HG03097 (cell line): ENCODE measurements around the gene LRRIQ1.
"Not testable (repeated sequence)": the region's sequence is repeated elsewhere in the genome, so short reads cannot be mapped to it uniquely, and the experiment has no call there.

Experiments used
- ATAC-seq: cut with Tn5 transposase; IDR thresholded peaks from one replicate; pipeline ENCODE4 v1.9.1; 2021; ENCODE audit not compliant: unreplicated experiment, low FRiP score

LRRIQ1 gene, protein sequence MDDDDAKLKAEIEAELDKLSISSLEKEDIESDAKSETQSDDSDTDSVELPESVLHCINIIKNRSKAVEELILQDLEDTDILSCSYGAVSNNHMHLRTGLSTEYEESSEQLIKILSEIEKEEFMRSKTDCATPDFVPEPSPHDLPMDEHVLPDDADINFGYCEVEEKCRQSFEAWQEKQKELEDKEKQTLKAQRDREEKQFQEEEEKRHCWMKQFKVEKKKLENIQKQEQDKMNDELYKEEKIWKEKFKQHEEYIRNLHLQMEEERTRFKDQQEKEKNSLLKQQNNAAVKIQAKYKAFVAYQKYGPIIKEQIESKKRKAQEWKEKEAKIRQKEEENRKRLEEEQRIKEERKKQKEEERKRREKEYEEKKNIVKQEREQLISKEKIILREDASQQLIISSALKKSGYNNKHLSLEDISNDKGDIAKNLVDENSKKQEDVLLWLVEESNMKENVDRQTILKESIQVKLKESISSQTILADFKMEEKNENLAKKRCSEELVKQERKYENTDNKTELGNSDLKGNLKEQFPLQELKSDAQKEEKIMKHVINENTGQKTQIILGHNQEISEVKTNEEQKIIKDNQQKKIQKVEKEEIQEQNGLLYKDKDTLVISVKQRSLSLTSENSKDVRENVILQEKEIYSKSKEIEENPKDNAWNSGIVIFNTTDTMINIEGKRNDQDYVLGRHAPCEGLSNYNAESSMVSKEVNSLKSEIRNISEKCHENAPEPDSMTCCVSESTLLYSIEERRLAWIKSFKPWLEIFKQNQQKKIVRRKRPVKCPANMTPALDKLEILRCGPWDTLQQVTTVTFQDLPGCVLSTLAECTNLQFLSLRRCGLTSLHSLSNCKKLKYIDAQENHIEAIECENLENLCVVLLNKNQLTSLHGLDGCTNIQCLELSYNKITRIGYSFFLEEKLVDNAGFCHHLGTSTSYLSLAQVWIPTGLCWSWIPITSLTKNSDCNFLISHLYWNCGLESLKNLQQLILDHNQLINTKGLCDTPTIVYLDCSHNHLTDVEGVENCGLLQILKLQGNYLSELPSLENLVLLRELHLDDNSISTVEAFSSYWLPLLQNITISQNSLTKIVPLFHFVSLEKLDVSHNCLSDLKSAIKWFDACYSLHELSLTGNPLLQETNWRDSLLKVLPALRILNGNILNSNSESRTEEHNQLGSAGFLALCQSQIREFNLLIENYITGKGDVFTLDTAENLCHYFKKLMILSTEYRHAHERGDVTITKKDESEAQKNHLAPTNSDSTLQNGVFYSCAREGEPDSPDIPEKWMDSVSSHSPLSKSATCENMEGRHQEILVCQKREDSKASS (N-terminal part only)

GRCh38 chr12:85036234-85036707, at the start of gene LRRIQ1, which contains the start of gene TSPAN19:
TSS of gene LRRIQ1 (plus strand) at chr12:85036351. CDS start at chr12:85038177, 1,826 bp downstream.
TSS of gene TSPAN19 (minus strand) at chr12:85036277. CDS start at chr12:85029946, 6,331 bp downstream.
- peak; percentile 96 for ATAC-seq

DNA sequence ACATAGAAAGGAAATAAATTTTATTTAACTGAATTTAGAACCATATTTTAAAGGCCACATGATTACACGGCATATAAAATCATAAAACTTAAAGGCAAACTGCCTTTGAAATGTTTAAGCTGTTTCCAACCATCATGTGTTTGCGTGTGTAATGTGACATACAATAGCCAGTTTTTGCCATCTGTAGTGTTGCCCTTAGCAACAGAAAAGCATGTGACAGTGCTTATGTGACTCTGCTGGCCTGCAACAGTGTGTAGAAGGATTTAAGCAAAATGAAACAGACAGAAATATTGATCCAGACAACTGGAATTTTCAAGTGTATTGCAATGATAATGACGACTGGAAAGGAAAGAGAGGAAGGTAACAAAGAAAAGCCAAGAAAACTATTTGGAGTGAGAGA, 49.6 kb upstream of the LRRIQ1 start:
- no peak for ATAC-seq

DNA sequence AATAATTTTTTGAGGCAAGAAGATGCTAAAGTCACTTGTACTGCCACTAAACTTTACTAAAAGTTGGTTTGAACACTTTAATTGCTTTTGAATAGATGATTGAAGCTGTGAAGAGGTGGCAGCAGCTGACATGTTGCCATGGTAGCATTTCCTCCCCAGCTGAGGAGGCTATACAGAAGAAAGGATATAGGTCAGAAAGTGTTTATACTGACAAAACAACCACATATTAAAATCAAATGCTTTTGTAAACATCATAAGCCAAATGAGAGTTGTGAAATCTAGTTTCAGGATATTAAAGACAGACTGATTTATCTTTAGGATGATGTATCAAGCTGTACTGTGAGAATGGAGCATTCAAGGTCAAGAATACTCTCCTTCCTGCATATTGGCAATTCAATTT, 41.7 kb upstream of the LRRIQ1 start:
- no peak for ATAC-seq

DNA sequence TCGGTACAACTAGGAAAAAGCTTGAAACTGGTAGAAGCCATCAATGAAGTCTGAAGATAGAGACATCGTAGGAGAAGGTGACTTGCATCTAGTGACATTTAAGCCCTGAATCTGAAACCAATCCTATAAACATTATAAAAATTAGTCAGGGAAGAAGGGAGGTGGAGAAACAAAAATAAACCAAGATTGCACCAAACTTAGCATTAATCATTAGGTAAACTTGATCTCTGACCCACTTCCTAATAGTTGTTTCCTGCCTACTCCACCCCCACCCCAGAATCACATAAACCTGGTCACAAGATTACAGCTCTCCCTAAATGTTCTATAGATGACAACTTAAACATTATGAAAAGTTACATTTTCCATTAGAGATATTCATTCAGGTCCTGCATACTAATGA, 40.5 kb upstream of the LRRIQ1 start:
- ATAC-seq = no peak

DNA sequence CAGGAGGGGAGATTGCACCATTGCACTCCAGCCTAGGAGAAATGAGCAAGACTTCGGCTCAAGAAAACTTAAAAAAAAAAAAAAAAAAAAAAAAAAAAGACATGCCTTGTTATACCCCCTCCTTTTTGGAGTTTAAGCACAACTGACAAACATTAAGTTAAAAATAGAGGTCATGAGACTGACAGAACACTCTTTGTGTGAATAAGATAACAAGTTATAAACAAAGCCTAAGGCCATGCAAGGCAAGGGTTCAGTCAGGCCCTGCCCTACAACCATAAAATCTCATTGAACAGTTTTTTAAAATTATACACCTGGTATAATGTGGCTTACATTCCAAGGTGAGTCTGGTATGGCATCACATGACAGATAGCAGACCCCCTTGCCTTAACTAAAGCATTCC, 39.4 kb upstream of the LRRIQ1 start:
- ATAC-seq = no peak

GRCh38 chr12:84998341-84998740, 37.8 kb upstream of the LRRIQ1 start:
- ATAC-seq = no peak

- no peak for ATAC-seq
Measured at GRCh38 chr12:85000729-85001128, 35.4 kb upstream of the LRRIQ1 start.

DNA sequence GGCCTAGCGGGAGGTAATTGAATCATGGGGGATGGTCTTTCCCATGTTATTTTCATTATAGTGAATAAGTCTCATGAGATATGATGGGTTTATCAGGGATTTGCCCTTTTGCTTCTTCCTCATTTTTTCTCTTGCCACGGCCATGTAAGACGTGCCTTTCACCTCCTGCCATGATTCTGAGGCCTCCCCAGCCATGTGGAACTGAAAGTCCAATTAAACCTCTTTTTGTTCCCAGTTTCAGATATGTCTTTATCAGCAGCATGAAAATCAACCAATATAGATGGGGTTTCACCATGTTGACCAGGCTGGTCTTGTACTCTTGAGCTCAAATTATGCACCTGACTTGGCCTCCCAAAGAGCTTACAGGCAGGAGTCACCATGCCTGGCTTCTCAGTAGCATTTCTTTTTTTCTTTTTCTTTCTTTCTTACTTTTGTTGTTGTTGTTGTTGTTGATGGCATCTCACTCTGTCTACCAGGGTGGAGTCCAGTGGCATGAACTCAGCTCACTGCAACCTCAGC, 33.3 kb upstream of the LRRIQ1 start:
- ATAC-seq = no peak

- no peak for ATAC-seq
Measured at GRCh38 chr12:85004204-85004603, 31.9 kb upstream of the LRRIQ1 start.

GRCh38 chr12:85005047-85005446, 31.1 kb upstream of the LRRIQ1 start:
- not testable (repeated sequence) for ATAC-seq

DNA sequence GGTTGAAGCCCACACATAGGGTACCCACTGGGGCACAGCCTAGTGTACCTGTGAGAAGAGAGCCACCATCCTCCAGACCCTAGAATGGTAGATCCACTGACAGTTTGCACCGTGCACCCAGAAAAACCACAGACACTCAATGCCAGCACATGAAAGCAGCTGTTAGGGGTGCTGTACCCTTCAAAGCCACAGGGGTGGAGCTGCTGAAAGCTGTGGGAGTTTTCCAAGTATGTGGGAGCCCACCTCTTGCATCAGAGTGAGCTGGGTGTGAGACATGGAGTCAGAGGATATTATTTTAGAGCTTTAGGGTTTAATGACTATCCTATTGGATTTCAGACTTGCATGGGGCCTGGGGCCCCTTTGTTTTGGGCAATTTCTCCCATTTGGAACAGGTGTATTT, 30.5 kb upstream of the LRRIQ1 start:
- no peak for ATAC-seq

GRCh38 chr12:85006206-85006605, 29.9 kb upstream of the LRRIQ1 start:
- no peak for ATAC-seq

DNA sequence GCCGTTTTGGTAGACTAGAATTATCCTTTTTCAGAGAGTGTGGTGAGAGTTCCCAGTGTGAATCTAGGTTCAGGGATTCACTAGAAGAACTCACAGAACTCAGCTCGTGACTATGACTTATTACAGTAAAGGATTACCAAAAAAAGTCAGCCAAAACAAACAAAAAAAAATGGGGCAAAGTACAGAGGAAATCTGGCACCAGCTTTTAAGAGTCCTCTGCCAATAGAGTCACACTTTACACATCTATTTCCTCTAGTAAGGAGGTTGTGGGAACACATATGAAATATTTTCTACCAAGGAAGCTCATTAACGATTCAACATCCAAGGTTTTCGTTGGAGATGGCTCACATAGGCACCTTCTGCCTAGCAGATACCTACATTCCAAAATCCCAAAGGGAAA, 28.3 kb upstream of the LRRIQ1 start:
- ATAC-seq = no peak

DNA sequence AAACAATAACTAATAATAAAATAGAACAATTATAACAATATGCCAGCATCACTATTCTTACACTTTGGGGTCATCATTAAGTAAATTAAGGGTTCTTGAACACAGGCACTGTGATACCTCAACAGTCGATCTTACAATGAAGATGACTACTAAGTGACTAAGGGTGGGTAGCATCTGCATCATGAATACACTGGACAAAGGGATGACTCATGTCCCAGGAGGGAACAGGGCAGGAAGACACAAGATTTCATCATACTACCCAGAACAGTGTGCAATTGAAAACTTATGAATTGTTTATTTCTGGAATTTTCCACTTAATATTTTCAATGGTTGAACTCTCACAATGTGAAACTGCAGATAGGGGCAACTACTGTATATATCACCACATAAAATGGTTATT, 19.7 kb upstream of the LRRIQ1 start:
- no peak for ATAC-seq

DNA sequence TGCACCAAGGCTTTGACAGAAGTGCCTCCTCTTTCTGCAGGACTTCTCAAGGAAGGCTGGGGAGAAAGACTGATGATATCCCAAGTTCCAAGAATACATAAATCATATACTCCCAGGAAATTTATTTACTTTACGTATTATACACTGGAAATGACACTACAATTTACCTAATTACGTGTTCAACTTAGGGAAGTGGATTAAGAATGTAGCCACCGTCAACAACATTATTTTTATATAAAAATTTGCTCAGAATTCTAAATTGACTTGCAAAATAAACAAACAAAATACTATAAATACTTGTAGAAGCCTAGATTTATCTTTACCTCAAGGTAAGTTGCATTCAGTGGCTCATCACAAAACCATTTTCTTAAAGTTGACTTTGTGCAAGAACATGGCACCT, 19.0 kb upstream of the LRRIQ1 start:
- ATAC-seq = no peak

DNA sequence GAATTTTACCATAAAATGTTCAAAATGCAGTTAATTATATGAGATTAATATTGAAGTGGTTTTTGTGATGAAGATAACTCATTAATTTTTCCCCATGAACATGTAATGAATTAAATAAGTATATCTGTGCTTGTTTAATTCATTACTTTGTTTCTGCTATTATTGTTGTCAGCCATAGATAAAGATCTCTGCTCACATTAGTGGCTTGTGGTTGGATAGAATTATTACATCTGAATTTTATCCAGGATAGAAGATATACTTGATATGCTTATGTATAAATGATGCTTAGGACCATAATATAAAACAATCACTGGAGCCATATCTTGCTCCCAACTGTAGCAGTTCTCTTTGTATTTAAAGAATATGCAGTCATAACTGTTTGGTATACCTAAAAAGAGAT, 18.5 kb upstream of the LRRIQ1 start:
- no peak for ATAC-seq

- no peak for ATAC-seq
Measured at GRCh38 chr12:85018098-85018497, 18.1 kb upstream of the LRRIQ1 start.

GRCh38 chr12:85029456-85029855, 6.7 kb upstream of the LRRIQ1 start:
- no peak for ATAC-seq

- no peak for ATAC-seq
Measured at GRCh38 chr12:85036733-85037132, 582 bp downstream of the LRRIQ1 start.

DNA sequence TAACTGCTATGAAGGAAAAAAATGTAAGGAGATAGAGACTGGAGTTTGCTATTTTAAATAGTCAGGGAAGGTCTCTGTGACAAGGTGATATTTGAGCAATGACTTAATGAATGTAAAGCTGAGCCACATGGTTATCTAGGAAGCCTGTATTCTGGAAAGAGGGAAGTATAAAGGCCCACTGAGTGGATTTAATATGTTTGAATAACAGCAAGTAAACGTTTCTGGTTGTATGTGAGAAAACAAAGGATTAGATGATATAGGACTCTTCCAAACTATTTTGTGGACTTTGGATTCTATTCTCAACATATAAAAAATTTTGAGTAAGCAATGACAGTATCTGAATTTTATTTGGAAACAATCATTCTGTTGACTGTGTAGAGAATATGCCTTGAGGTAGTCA, 5.2 kb downstream of the LRRIQ1 start:
- no peak for ATAC-seq
